ENCODE measurements around the gene PEX5.

DNA sequence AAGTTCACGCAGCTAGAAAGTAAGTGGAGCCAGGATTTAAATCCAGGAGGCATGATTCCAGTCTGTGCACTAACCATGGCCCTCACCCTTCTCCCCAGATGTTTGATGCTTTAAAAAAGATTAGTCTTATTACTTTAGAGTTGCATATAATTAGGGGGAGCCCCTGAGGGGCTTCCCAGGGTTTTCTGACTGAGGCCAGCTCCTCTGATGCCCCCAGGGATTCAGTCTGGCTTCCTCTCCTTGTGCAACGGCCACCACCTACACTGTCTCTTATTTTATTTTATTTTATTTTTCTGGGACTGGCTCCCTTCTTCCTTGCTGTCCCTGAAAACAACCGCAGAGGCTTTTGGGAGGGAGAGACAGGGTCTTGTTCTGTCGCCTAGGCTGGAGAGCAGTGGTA, 36.7 kb upstream of the PEX5 start:
- TF ChIP-seq POLR2AphosphoS5 (IDR thresholded peaks at IDR 0.05) (no peak), POLR2A (IDR thresholded peaks at IDR 0.05) (no peak)
- TF ChIP-seq, protein P1, sequence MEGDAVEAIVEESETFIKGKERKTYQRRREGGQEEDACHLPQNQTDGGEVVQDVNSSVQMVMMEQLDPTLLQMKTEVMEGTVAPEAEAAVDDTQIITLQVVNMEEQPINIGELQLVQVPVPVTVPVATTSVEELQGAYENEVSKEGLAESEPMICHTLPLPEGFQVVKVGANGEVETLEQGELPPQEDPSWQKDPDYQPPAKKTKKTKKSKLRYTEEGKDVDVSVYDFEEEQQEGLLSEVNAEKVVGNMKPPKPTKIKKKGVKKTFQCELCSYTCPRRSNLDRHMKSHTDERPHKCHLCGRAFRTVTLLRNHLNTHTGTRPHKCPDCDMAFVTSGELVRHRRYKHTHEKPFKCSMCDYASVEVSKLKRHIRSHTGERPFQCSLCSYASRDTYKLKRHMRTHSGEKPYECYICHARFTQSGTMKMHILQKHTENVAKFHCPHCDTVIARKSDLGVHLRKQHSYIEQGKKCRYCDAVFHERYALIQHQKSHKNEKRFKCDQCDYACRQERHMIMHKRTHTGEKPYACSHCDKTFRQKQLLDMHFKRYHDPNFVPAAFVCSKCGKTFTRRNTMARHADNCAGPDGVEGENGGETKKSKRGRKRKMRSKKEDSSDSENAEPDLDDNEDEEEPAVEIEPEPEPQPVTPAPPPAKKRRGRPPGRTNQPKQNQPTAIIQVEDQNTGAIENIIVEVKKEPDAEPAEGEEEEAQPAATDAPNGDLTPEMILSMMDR (IDR thresholded peaks at IDR 0.05) = no peak

All from upper lobe of left lung (tissue), 4 donors.